Measurements from ENCODE around the gene MARCKS.
"Not testable (repeated sequence)": the region's sequence is repeated elsewhere in the genome, so short reads cannot be mapped to it uniquely, and the experiment has no call there.

MARCKS gene

DNA sequence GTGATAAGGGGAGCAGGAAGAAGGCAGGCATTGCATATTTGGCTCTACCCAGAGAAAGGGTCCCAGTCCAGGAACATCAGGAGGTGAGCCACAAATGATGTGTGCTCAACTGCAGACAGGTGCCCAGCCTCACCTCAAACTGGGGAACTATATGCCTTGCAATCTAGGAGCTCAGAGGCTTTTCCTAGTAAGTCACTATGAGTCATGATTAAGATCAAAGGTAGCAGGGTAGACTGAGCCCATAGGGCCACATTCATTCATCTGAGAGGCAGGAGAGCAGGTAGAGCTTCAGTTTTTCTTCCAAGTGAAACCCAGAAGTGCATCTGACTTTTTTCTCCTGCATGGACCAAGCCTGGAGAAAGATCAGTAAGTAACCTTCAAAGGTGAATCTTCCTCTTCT, 31.3 kb downstream of the MARCKS start:
- DNase-seq: no peak

DNA sequence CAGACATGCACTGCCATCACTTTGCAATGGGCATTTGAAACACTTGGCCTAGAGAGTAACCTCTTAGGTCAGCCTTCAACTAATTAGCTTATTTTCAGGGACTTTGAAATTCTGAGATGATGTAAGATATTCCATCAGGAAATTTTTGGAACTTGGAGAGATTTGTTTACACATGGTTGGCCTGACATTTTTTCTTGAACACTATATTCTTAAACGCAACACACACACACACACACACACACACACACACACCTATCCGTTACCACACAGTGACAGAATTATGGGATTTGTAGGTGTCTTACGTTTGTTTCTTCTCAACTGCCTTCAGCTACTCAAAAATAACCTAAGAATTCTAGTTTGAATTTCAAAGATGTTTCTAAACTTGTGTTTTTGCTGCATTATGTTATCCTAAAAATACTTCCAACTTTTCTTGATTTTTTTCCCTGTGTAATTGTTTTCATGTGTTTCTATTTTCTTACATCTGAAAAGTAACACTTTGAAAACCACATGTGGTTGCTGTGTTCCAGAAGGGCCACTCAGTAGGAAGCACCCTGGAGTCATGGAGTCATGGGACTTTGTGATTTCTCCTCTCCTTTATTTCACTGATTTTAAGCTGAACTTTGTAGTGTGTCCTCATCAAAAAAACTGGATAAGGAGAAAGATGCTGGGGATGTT, 31.9 kb downstream of the MARCKS start:
- no peak for DNase-seq

DNA sequence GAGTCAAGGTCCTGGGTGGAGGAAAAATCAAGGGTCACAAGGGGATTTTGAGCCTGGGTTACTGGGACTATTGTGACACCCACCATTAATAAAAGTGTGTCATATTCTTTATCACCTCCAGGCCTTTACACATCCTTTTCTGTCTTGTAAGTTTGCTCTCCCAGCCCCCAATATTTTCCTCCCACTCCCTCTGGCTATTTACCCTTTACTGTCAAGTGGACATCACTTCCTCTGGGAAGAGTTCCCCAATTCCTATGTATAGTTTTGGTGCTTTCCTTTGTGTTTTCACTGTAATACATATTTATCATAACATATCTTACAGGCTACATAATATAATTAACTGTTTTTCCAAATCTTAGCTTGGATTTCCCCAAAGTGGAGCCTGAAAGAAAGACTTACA, 36.3 kb downstream of the MARCKS start:
- DNase-seq: no peak

DNA sequence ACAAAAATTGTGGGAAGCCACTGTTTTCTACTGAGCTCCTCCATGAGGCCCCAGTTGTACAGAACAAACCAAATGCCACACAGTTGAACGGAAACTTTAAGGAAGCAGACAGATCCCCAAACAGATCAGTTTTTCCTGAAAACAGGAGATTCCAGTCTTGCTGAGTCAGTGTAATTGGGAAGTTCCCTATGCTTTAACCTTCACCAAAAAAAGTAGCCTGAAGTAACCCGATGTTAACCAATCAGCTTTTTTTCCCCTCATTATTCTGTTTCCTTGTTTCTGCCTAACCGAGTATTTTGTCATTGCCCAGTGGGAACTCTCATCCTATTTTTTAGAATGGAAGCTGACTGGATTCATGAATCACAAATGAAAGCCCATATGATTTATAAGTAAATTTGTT, 36.7 kb downstream of the MARCKS start:
- no peak for DNase-seq

DNA sequence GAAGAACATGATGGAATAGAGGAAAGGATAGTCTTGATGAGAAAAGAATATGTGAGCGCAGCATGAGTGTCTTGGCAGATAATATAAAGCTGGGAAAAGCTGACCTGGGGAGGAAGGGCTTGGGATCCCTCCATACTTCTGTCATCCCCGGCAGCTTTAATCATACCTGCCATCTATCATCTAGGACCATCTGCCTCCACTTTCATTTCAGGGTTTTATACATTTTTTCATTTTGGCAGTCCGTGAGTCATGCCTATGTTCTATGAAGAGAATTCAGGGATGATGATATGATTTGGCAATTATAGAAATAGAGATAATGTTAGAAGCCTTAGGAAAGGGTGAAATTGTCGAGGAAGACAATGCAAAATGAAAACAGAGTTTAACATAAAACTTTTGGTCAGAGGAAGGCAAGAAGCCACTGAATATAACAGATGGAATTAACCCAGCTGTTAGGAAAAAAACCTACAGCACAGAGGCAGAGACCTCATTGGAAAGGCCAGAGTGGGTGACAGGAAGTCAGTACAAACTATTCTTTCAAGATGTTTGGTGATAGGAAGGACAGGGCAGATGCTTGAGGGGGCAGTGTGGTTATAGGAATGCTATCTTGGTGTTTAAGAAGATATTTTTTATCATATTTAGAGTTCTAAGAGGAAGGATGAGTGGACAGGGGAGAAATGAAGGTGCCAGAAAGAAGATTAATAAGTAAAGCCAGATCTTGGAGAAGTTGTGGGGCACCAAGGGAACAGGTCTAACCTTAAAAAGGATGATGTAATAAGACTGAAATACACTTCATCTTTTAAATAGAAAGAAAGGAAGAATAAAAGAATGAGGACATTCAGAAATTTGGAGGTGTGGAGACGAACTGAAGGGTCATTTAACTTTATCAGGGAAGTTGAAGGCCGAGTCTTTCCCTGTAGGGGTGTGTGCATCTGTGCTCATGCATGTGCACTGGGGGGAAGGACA, 37.8 kb downstream of the MARCKS start:
- DNase-seq: no peak

DNA sequence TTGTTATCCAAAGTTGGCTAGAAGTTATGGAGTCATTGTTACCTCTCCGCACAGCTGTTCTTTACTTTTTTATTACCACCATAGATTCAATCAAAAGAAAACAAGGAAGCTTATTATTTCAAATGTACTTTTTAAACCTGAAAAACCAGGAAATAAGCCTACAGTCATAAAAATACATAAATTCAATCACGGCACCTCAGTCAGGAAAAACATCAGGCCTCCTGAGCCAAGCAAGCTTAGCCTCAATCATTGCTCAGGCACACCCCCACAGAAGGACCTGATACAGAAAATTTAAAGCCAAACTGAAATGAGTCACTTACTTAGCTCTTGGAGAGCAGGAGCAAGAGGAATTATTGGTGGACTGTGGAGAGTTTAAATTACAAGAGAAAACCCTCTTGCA, 44.3 kb downstream of the MARCKS start:
- DNase-seq: no peak

DNA sequence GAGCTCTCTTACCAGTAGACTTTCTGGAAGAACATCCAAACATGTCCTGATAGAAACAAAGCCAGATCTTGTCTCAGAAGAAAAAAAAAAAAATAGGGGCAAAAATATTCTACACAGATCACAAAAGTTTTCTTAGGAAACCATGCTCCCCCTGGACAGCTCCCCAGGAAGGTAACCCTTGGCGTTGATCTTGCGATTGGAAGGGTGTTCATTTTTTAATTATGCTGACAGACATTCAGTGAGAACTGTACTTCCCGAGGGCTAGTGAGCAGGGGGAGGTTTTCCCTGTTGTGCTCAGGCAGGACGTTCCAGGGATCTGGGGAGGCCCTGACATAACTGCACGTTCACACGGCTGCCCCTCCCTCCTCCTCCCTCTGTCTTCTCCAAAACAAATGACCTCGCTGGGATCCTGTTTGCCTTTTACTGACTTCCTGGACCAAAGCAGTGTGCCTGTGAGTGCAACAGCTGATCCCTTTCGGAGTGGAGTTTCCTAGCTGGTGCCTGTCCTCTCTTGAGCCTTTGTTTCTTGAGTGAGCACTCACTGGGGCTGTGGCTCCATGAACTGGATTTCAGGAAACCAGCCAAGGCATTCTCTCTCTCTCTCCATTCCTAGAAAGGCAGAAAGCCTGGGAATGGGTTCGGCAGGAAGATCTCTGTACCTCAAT, 46.7 kb downstream of the MARCKS start:
- DNase-seq: no peak

DNA sequence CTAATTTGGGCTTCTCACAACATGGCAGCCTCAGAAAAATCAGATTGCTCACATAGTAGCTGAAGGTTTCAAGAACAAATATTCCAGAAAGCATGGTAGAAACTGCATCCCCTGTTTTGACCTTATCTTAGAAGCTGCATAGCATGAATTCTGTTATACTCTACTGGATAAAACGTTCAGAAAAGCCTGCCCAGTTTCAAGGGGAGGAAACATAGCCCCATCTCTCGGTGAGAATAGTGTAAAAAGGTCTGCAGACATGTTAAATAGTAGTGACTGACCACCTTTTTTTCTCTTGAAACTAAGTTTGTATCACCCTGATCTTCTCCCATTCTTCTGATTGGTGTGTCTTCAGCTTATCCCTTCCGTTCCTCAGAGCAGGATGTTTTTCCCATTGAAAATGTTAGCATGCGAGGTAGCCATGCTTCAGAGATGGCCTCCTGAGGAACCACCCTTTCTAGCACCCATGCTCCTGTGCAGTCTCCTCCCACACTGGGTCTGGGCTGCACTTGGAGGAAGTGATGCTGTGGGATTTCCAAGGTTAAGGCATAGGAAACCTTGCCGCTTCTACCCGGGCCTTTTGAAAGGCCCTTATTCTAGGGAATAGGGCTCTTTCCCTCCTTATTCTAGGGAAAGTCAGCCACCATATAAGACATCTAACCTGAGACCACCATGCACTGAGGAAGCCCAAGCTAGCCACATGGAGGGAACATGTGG, 50.1 kb downstream of the MARCKS start:
- DNase-seq: peak in 1 of 2 experiments; percentile 9

DNA sequence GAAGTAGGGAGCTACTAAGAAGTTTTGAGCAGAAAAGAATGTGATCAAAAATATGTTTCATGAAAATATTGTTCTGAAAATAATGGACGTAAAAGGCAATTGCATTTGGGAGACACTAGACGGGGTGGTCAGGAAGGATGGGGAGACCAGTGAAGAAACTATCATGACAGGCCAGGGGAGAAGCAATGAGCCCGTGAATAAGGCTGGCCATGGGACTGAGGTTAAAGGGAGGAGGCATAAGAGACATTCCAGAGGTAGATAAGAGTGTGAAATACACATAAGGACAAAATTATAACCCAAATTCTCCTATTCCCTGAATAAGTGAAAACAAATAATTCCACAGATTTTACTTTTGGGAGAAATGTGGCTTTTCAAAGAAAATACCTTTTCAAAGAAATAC, 51.7 kb downstream of the MARCKS start:
- no peak for DNase-seq

DNA sequence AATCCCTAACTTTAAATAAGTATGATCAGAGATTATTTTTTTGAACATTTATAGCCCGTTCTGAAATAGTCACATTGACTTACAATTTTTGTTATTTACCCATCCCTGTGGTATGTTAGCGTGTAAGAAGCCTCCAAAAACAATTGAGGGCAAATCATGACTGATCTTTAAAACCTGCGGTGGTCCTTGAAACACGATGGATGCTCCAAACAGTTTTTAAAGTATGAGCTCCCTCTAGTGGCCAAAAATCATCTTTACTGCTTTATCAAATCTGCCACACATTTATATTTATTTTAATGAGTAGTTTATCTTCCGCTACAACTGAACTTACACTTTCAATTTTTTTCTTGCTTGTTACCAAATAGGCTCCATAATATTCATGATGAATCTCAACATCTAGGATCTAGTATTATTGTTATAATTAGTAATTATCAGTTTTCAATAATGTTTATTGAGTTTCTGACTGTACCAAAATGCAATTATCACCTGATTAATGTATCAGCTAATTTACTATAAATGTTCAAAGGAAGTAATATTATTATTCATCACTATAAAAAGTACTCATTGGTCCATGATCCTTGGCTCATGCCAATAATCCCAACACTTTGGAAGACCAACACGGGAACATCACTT, 52.2 kb downstream of the MARCKS start:
- DNase-seq: peak; percentile 2 to 71

DNA sequence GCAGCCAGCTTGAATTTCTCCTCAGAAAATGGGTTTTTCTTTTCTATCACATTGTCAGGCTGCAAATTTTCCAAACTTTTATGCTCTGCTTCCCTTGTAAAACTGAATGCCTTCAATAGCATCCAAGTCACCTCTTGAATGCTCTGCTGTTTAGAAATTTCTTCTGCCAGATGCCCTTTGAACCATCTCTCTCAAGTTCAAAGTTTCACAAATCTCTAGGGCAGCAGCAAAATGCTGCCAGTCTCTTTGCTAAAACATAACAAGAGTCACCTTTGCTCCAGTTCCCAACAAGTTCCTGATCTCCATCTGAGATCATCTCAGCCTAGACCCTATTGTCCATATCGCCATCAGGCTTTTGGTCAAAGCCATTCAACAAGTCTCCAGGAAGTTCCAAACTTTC, 53.1 kb downstream of the MARCKS start:
- DNase-seq: not testable (repeated sequence)
